Ovary (tissue), 9 donors: ENCODE data around the gene TM4SF4. TPM values are rescaled to one million over a fixed set of nuclear protein-coding genes. Genes with fewer than 3 reads are reported as not detected.

Experiments
- DNase-seq, 5 donors: peaks; one replicate each; pipeline ENCODE4 v3.0.0-alpha.2; 2019 to 2020
- H3K27ac ChIP-seq, 2 donors: fragments of 200-600 bp; one replicate each; pipeline versions ENCODE4 v1.5.1 to v1.8.0; 2019 to 2022
- H3K27me3 ChIP-seq: fragments of 200-600 bp; one replicate; pipeline ENCODE4 v1.8.0; 2022
- H3K36me3 ChIP-seq: fragments of 200-600 bp; sonication (generic); one replicate; pipeline ENCODE4 v1.5.1; 2019
- H3K4me1 ChIP-seq: one replicate; pipeline ENCODE4 v1.8.1; 2013; ENCODE audit warnings: mild to moderate bottlenecking, moderate library complexity; ENCODE audit not compliant: insufficient read depth
- H3K4me3 ChIP-seq: fragments of 200-600 bp; sonication (generic); one replicate; pipeline ENCODE4 v1.5.1; 2017
- H3K9me3 ChIP-seq, 2 donors: fragments of 200-600 bp in 1 of 2; sonication (generic) in 1 of 2; one replicate each; pipeline versions ENCODE4 v1.5.1 to v1.8.1; 2013 to 2019; ENCODE audit warnings: mild to moderate bottlenecking in 1 of 2, moderate library complexity in 1 of 2
- CTCF ChIP-seq, 3 donors: fragments of 450-650 bp in 2 of 3; fragments of 200-600 bp in 1 of 3; IDR thresholded peaks; one replicate each; pipeline versions ENCODE4 v1.5.1 to v1.8.0; 2016 to 2022; ENCODE audit warnings: antibody characterized with exemption in 3 of 3, mild to moderate bottlenecking in 1 of 3
- EP300 ChIP-seq: sonication (generic); formaldehyde crosslinking; IDR thresholded peaks from one replicate; pipeline ENCODE4 v1.6.1; 2017; ENCODE audit warnings: antibody characterized with exemption
- POLR2A ChIP-seq: fragments of 450-650 bp; IDR thresholded peaks from one replicate; pipeline ENCODE4 v1.6.1; 2017; ENCODE audit warnings: antibody characterized with exemption, mild to moderate bottlenecking, moderate library complexity
- WGBS, 3 donors: extraction: QIAGEN DNeasy Blood & Tissue Kit in 1 of 3; methylation state at CpG; one replicate each; pipeline versions ENCODE4 v1.1.5 to v1.1.7; 2013 to 2017; 5-methylcytosine and 5-hydroxymethylcytosine counted together
- intact Hi-C, 4 donors: fragments of 100-400 bp; cut with DNase I; formaldehyde crosslinking; loops; one replicate each; pipeline versions ENCODE4 v1.11.0 to v1.15.1; 2022 to 2023
- polyA plus RNA-seq, 2 donors: library from polyadenylated mRNA; stranded (reverse); fragments of 200-250 nt in 1 of 2; fragments of 350-450 nt in 1 of 2; fragmentation: Illumina TruSeq in 1 of 2; extraction: RNeasy Lipid Tissue Mini Kit (QIAGEN cat#74804) in 1 of 2; gene quantifications; one replicate each; pipeline ENCODE4 v1.2.3, GENCODE V29; 2013 to 2014
- small RNA-seq: library from RNA; depleted of rRNA; stranded (forward); fragments of <200 nt; gene quantifications from one replicate; pipeline ENCODE3, GENCODE V24; 2016
- total RNA-seq, 7 donors: library from RNA; depleted of rRNA in 2 of 7; stranded (reverse); fragments of >200 nt in 2 of 7; fragmentation: NEBNext Ultra II Directional in 3 of 7; extraction: Animal tissue kit (Norgen Biotek cat#: 25700) in 3 of 7; gene quantifications; one replicate each; pipeline versions ENCODE4 v1.1.0 to v1.2.4, GENCODE V29; 2016 to 2023
- donor health status: DM: no; HTN: no; CAD: no; lungs with moderate emphysema.
- donor health status: DM: no; HTN: no; CAD: no.
- donor health status: Bipolar disorder and iron deficiency.
- donor health status: DM: yes; HTN: yes; CAD: no.
- donor health status: DM: no; HTN: no; CAD: no.
- donor health status: DM: yes; HTN: yes; CAD: no.

The TM4SF4 gene
- total and polyA plus RNA-seq, 9 donors: 0.10 to 6.9 (median 4.5) TPM; not detected in 4

- no peaks in the 10 kb centered on the region for H3K9me3 ChIP-seq
- intact Hi-C loops: loop anchor here in 1 of 4 donors (5.0 kb wide), 1 partner anchor 109 kb away; the partner anchor contains the start of gene WWTR1
- no peak overlapping the region for H3K4me3 ChIP-seq
- no peaks in the 10 kb centered on the region for H3K27me3 ChIP-seq
- peaks cover 29% of the 10 kb centered on the region for H3K4me1 ChIP-seq
- no peaks in the 10 kb centered on the region for H3K36me3 ChIP-seq
- WGBS, 3 donors: 11 to 15% (median 13%) methylated on average over 13 of the region's 13 CpGs
- peak overlapping the region; percentile 49 to 87 for H3K27ac ChIP-seq
- TF ChIP-seq EP300 (no peak), POLR2A (no peak), CTCF (IDR thresholded peaks at IDR 0.05) (no peak)
- peak; percentile 56 to 71 (median 67) for DNase-seq
Measured at GRCh38 chr3:149547954-149548668, 73.6 kb downstream of the TM4SF4 start.

GRCh38 chr3:149548669-149549065, 74.2 kb downstream of the TM4SF4 start:
- H3K27ac ChIP-seq: peak overlapping the region; percentile 49 to 87
- H3K36me3 ChIP-seq: no peaks in the 10 kb centered on the region
- no peak overlapping the region for H3K4me3 ChIP-seq
- H3K4me1 ChIP-seq: peaks cover 28% of the 10 kb centered on the region
- no peak for DNase-seq
- no peak for TF ChIP-seq CTCF (IDR thresholded peaks at IDR 0.05)
- no peak for TF ChIP-seq EP300
- TF ChIP-seq POLR2A: no peak
- intact Hi-C loops: loop anchor here in 1 of 4 donors (5.0 kb wide), 1 partner anchor 109 kb away; the partner anchor contains the start of gene WWTR1
- WGBS, 3 donors: 25 to 40% (median 36%) methylated on average over 4 of the region's 4 CpGs
- H3K27me3 ChIP-seq: no peaks in the 10 kb centered on the region
- no peaks in the 10 kb centered on the region for H3K9me3 ChIP-seq

GRCh38 chr3:149551500-149551899, 77.0 kb downstream of the TM4SF4 start:
- intact Hi-C loops: no loop called here

GRCh38 chr3:149552700-149553099, 78.2 kb downstream of the TM4SF4 start:
- 56 to 60% (median 58%) methylated on average over 2 of the region's 2 CpGs for WGBS, 3 donors
- TF ChIP-seq POLR2A: no peak
- no peak for TF ChIP-seq CTCF (IDR thresholded peaks at IDR 0.05)
- TF ChIP-seq EP300: no peak
- intact Hi-C loops: no loop called here

More at GRCh38 chr3:149551500-149551899, 77.0 kb downstream of the TM4SF4 start:
- H3K4me1 ChIP-seq: peaks cover 30% of the 10 kb centered on the region
- no peaks in the 10 kb centered on the region for H3K27me3 ChIP-seq
- H3K4me3 ChIP-seq: no peak overlapping the region
- H3K27ac ChIP-seq: peak overlapping the region in 1 of 2 donors; percentile 65
- no peaks in the 10 kb centered on the region for H3K9me3 ChIP-seq
- no peaks in the 10 kb centered on the region for H3K36me3 ChIP-seq
- no peak for TF ChIP-seq EP300
- TF ChIP-seq POLR2A: no peak
- TF ChIP-seq CTCF (IDR thresholded peaks at IDR 0.05): no peak
- no peak for DNase-seq

More at GRCh38 chr3:149552700-149553099, 78.2 kb downstream of the TM4SF4 start:
- no peak for DNase-seq
- Histone ChIP-seq H3K36me3 (no peaks in the 10 kb centered on the region), H3K27ac (peak overlapping the region in 1 of 2 donors; percentile 65), H3K9me3 (no peaks in the 10 kb centered on the region), H3K4me1 (peaks cover 23% of the 10 kb centered on the region), H3K27me3 (no peaks in the 10 kb centered on the region), H3K4me3 (no peak overlapping the region)

Small RNAs within 50 kb of the gene (small RNA-seq; reads per million reads assigned to genes)
- gene AC108751.2 (not detected), gene RNU6-1098P (not detected)

Other genes starting within 250 kb of the TM4SF4 start
- 1 to 10 TPM; 2.4 to 7.3 (median 4.7) TPM for gene TM4SF18, start 141.1 kb upstream of the TM4SF4 start, total RNA-seq
- gene TM4SF18, start 141.1 kb upstream of the TM4SF4 start, polyA plus RNA-seq: 10 to 100 TPM in 1 of 2 donors, 1 to 10 TPM in 1; 7.0 to 16.3 TPM
- 100 to 1,000 TPM in 1 of 7 donors, 10 to 100 TPM in 6; 35.6 to 207 (median 54.9) TPM for gene TM4SF1, start 97.0 kb upstream of the TM4SF4 start, total RNA-seq
- 100 to 1,000 TPM; 103 to 184 TPM for gene TM4SF1, start 97.0 kb upstream of the TM4SF4 start, polyA plus RNA-seq
- gene WWTR1, start 183.3 kb downstream of the TM4SF4 start, total RNA-seq: 100 to 1,000 TPM in 4 of 7 donors, 10 to 100 TPM in 3; 96.0 to 160 (median 112) TPM
- gene WWTR1, start 183.3 kb downstream of the TM4SF4 start, polyA plus RNA-seq: 10 to 100 TPM; 65.4 to 87.4 TPM